H1 (cell line): Measurements from ENCODE around the gene RPUSD1. TPM values are rescaled to one million over a fixed set of nuclear protein-coding genes. Genes with fewer than 3 reads are reported as not detected.
A peak's percentile ranks its signal among the peaks of the same experiment; 100 is the strongest.

ENCODE experiments used
- CTCF ChIA-PET: fragments of 300-600 bp; sonication (Branson Sonifier 250); formaldehyde crosslinking; loops from one replicate; lab custom pipeline; 2021; ENCODE audit not compliant: partially characterized antibody; lab: Charles Lee
- POLR2A ChIA-PET: fragments of 300-600 bp; sonication (Branson Sonifier 250); formaldehyde crosslinking; loops from one replicate; lab custom pipeline; 2021; ENCODE audit warnings: inconsistent platforms; ENCODE audit not compliant: partially characterized antibody; lab: Charles Lee
- DNase-seq, 2 experiments: peaks; one replicate each; pipeline versions ENCODE4 v3.0.0 to v3.0.0-alpha.2; 2010 to 2022; ENCODE audit warnings: low spot score in 2 of 2, low read depth in 1 of 2, mixed read lengths in 1 of 2
- FAIRE-seq: peaks from 2 replicates; lab custom pipeline; 2011; peaks lifted over from hg19 to GRCh38; lab: Jason Lieb, UNC
- H2AFZ ChIP-seq: 2 replicates; pipeline ENCODE4 v1.8.1; 2012; ENCODE audit warnings: low read length, inconsistent platforms
- H2AK5ac ChIP-seq: 2 replicates; pipeline ENCODE4 v1.6.1; 2013; ENCODE audit warnings: low read depth, low read length
- H2BK120ac ChIP-seq: replicated peaks from 2 replicates; pipeline ENCODE3; 2013; ENCODE audit warnings: low read depth, low read length, inconsistent platforms
- H2BK12ac ChIP-seq: 2 replicates; pipeline ENCODE4 v1.6.1; 2013; ENCODE audit warnings: low read depth, low read length
- H2BK15ac ChIP-seq: 2 replicates; pipeline ENCODE4 v1.6.1; 2013; ENCODE audit warnings: low read length
- H2BK20ac ChIP-seq: 2 replicates; pipeline ENCODE4 v1.6.1; 2013; ENCODE audit warnings: low read length
- H2BK5ac ChIP-seq: 2 replicates; pipeline ENCODE4 v1.6.1; 2013; ENCODE audit warnings: low read depth, low read length
- H3K14ac ChIP-seq: 2 replicates; pipeline ENCODE4 v1.6.1; 2013; ENCODE audit warnings: inconsistent platforms; ENCODE audit not compliant: insufficient read length
- H3K18ac ChIP-seq: 2 replicates; pipeline ENCODE4 v1.6.1; 2013; ENCODE audit warnings: low read length; ENCODE audit errors: extremely low read depth
- H3K23ac ChIP-seq: 2 replicates; pipeline ENCODE4 v1.6.1; 2013; ENCODE audit warnings: inconsistent platforms; ENCODE audit not compliant: insufficient read length
- H3K23me2 ChIP-seq: 2 replicates; pipeline ENCODE4 v1.6.1; 2013; ENCODE audit warnings: low read depth, low read length
- H3K27ac ChIP-seq: 2 replicates; pipeline ENCODE4 v1.6.1; 2011; ENCODE audit warnings: low read depth, low read length, inconsistent platforms
- H3K27me3 ChIP-seq, 4 experiments: replicated peaks in 1 of 4; 1 replicate in 1 of 4; 2 replicates in 3 of 4; pipeline versions ENCODE4 v1.6.1 to v1.8.1; 2011 to 2013; ENCODE audit warnings: low read length in 3 of 4, mild to moderate bottlenecking in 3 of 4, inconsistent platforms in 2 of 4, mixed read lengths in 2 of 4, moderate library complexity in 1 of 4; ENCODE audit not compliant: control insufficient read depth in 3 of 4, insufficient read depth in 3 of 4; ENCODE audit errors: extremely low read depth in 1 of 4
- H3K36me3 ChIP-seq, 4 experiments: 2 replicates each; pipeline versions ENCODE4 v1.6.1 to v1.8.1; 2011 to 2013; ENCODE audit warnings: mild to moderate bottlenecking in 4 of 4, low read length in 3 of 4, moderate library complexity in 2 of 4, control low read depth in 1 of 4, inconsistent platforms in 1 of 4; ENCODE audit not compliant: insufficient read depth in 4 of 4, control insufficient read depth in 2 of 4
- H3K4ac ChIP-seq: replicated peaks from 2 replicates; pipeline ENCODE3; 2013; ENCODE audit warnings: low read length, low read depth, mixed read lengths, inconsistent platforms; ENCODE audit not compliant: insufficient read length
- H3K4me1 ChIP-seq, 4 experiments: replicated peaks in 1 of 4; 1 replicate in 1 of 4; 2 replicates in 3 of 4; pipeline versions ENCODE4 v1.6.1 to v1.8.1; 2011 to 2013; ENCODE audit warnings: low read length in 3 of 4, inconsistent platforms in 2 of 4, mixed read lengths in 1 of 4; ENCODE audit not compliant: insufficient read depth in 4 of 4, control insufficient read depth in 3 of 4
- H3K4me2 ChIP-seq, 2 experiments: 2 replicates each; pipeline versions ENCODE4 v1.6.1 to v1.8.1; 2011 to 2013; ENCODE audit warnings: low read depth in 2 of 2, low read length in 2 of 2, control low read depth in 1 of 2, inconsistent platforms in 1 of 2, mild to moderate bottlenecking in 1 of 2; ENCODE audit not compliant: insufficient read depth in 1 of 2
- H3K4me3 ChIP-seq, 4 experiments: fragments of 200-600, 300-600 bp in 1 of 4; sonication (generic), shearing (Covaris generic), sonication (Bioruptor Twin) in 1 of 4; 2 replicates each; pipeline versions ENCODE4 v1.5.1 to v1.8.1; 2011 to 2016; ENCODE audit warnings: low read length in 4 of 4, low read depth in 3 of 4, control low read depth in 2 of 4, inconsistent platforms in 2 of 4, mild to moderate bottlenecking in 2 of 4, mixed read lengths in 1 of 4, moderate library complexity in 1 of 4; ENCODE audit not compliant: insufficient read depth in 2 of 4; ENCODE audit errors: extremely low read depth in 1 of 4
- H3K56ac ChIP-seq: replicated peaks from 2 replicates; pipeline ENCODE3; 2013; ENCODE audit warnings: low read depth, mild to moderate bottlenecking, mixed read lengths, low read length, inconsistent platforms; ENCODE audit not compliant: insufficient read length
- H3K79me1 ChIP-seq: 2 replicates; pipeline ENCODE4 v1.6.1; 2013; ENCODE audit warnings: low read depth, low read length, control low read depth
- H3K79me2 ChIP-seq, 2 experiments: 2 replicates each; pipeline versions ENCODE4 v1.6.1 to v1.8.1; 2012 to 2013; ENCODE audit warnings: low read length in 2 of 2, mild to moderate bottlenecking in 2 of 2, inconsistent platforms in 1 of 2; ENCODE audit not compliant: insufficient read depth in 2 of 2, control insufficient read depth in 1 of 2
- H3K9ac ChIP-seq, 4 experiments: replicated peaks in 1 of 4; 1 replicate in 1 of 4; 2 replicates in 3 of 4; pipeline versions ENCODE4 v1.6.1 to v1.8.1; 2011 to 2013; ENCODE audit warnings: low read depth in 3 of 4, low read length in 3 of 4, control low read depth in 2 of 4, mild to moderate bottlenecking in 2 of 4, moderate library complexity in 2 of 4, inconsistent platforms in 1 of 4; ENCODE audit errors: extremely low read depth in 1 of 4
- H3K9me3 ChIP-seq, 2 experiments: 2 replicates each; pipeline versions ENCODE4 v1.6.1 to v1.8.1; 2012 to 2013; ENCODE audit warnings: mild to moderate bottlenecking in 2 of 2, moderate library complexity in 2 of 2, control low read depth in 1 of 2, inconsistent platforms in 1 of 2, low read depth in 1 of 2, low read length in 1 of 2, mixed read lengths in 1 of 2; ENCODE audit not compliant: insufficient read depth in 2 of 2
- H4K20me1 ChIP-seq, 2 experiments: replicated peaks in 1 of 2; 2 replicates each; pipeline versions ENCODE3 to v1.8.1; 2011 to 2013; ENCODE audit warnings: inconsistent platforms in 2 of 2, low read length in 2 of 2, mild to moderate bottlenecking in 1 of 2; ENCODE audit not compliant: insufficient read depth in 2 of 2, control insufficient read depth in 1 of 2
- H4K5ac ChIP-seq: 2 replicates; pipeline ENCODE4 v1.6.1; 2013; ENCODE audit warnings: low read length, low read depth, mixed read lengths, inconsistent platforms; ENCODE audit not compliant: insufficient read length
- H4K8ac ChIP-seq: 2 replicates; pipeline ENCODE4 v1.8.0; 2013; ENCODE audit warnings: mild to moderate bottlenecking, moderate library complexity, low read length, inconsistent platforms; ENCODE audit not compliant: insufficient read depth; ENCODE audit errors: extremely low read depth
- H4K91ac ChIP-seq: replicated peaks from 2 replicates; pipeline ENCODE3; 2013; ENCODE audit warnings: low read length, mixed read lengths, inconsistent platforms; ENCODE audit not compliant: insufficient read length
- POLR2A ChIP-seq, 2 experiments: IDR thresholded peaks; 1 replicate in 1 of 2; 2 replicates in 1 of 2; pipeline ENCODE4 v1.6.1; 2011; ENCODE audit warnings: low read depth in 2 of 2, low read length in 2 of 2, mild to moderate bottlenecking in 2 of 2; ENCODE audit errors: control extremely low read depth in 1 of 2
- POU5F1 ChIP-seq: IDR thresholded peaks from 2 replicates; pipeline ENCODE4 v1.6.1; 2011; ENCODE audit warnings: low read depth, mild to moderate bottlenecking, low read length, moderate library complexity
- WGBS, 2 experiments: shearing (Covaris generic) in 1 of 2; methylation state at CpG; one replicate each; pipeline versions ENCODE4 v1.1.6 to v1.1.7; 2013 to 2015; ENCODE audit warnings: low lambda C conversion rate in 2 of 2, mixed read lengths in 2 of 2, inconsistent platforms in 1 of 2, low coverage in 1 of 2, missing lambda C conversion rate in 1 of 2; ENCODE audit not compliant: insufficient replicate concordance in 2 of 2, insufficient coverage in 1 of 2, insufficient read length in 1 of 2; ENCODE audit errors: extremely low coverage in 1 of 2, missing lambda C conversion rate in 1 of 2; 5-methylcytosine and 5-hydroxymethylcytosine counted together
- polyA plus RNA-seq, 7 experiments: library from polyadenylated mRNA; depleted of rRNA in 3 of 7; stranded (reverse) in 5 of 7; unstranded in 2 of 7; fragments of >200 nt in 5 of 7; fragments of 200-250 nt in 2 of 7; gene quantifications; 1 replicate in 5 of 7; 2 replicates in 1 of 7; 4 replicates in 1 of 7; pipeline versions ENCODE4 v1.2.1 to v1.2.3, GENCODE V29; 2011 to 2013; ENCODE audit warnings: missing spikeins in 2 of 7, mixed read lengths in 2 of 7
- total RNA-seq: library from RNA; stranded (reverse); fragmentation: NEBNext Ultra II Directional; extraction: Animal tissue kit (Norgen Biotek cat#: 25700); gene quantifications from 2 replicates; pipeline ENCODE4 v1.2.1, GENCODE V29; 2021

The RPUSD1 gene
- total and polyA plus RNA-seq, 2 of the 8 experiments (the other 6 are each of a cell fraction or from before 2014, with no cell fraction given): 32.2 to 61.8 TPM

DNA sequence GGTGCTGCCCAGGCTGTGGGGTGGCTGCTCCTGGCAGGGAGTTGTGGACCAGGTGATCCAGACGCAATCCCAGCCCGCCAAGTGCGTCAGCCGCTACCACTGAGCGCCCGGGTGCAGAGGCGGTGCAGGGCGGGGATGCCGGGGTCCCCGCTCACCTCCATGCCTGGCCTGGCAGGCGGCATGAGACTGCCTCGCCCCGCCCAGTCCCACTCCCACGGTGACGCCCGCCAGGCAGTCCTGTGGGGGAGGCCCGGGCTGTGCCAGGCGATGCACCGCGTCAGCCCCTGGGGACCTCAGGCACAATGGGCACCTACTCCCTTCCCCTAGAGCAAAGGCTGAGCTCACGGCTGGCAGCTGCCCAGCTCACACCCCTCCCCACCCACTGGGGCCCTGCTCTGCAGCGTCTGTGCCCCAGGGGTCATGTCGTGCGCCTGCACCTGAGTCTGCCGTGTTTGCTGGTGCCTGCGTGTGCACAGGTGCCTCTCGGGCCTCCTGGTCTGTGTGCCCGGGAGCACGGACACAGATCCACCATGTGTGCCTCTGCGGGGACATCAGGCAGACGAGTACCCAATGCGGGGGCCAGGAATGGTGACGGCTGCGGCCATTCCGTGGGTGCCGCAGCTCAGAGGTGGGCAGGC, 5.3 kb downstream of the RPUSD1 start:
- TF ChIP-seq POLR2A (IDR thresholded peaks at IDR 0.05; ENCODE audit: control extremely low read depth in 1 of 2, low read depth in 2 of 2, low read length in 2 of 2) (0 out of 3 replicates have a peak, but pooled peaks of 1 of the 2 experiments have one; percentile 9), POU5F1 (no peak)
- POLR2A ChIA-PET: interaction anchor here (0.6 to 3.6 kb wide), 12 partner anchors 13 to 598 kb away, joined by 3 to 20 read pairs (median 4); partner anchors contain the start of genes ANTKMT, CIAO3 and GNG13
- Histone ChIP-seq H2BK12ac (no peak overlapping the region), H2BK120ac (no peak overlapping the region), H2BK20ac (no peak overlapping the region), H3K79me2 (peaks cover 0 to 10% of the 10 kb centered on the region in 2 experiments; a peak in 1 of 4 replicates), H3K27me3 (peaks cover 0 to 3% (median under 1%) of the 10 kb centered on the region in 4 experiments; a peak in 3 of 7 replicates), H3K23me2 (peaks cover 5% of the 10 kb centered on the region; the same call in 1 of the 2 replicates), H3K14ac (no peak overlapping the region), H2AK5ac (no peak overlapping the region), H4K5ac (no peak overlapping the region), H4K8ac (peak overlapping the region; percentile 51; the same call in 1 of the 2 replicates), H3K27ac (no peak overlapping the region), H4K91ac (no peak overlapping the region), H3K56ac (no peak overlapping the region), H3K4me3 (no peak overlapping the region), H4K20me1 (peaks cover 4 to 18% of the 10 kb centered on the region in 2 experiments), H3K4me1 (peaks cover 0 to 12% (median 2%) of the 10 kb centered on the region in 4 experiments; a peak in 3 of 7 replicates), H3K18ac (no peak overlapping the region), H3K9ac (no peak overlapping the region), H3K9me3 (no peaks in the 10 kb centered on the region), H2BK5ac (no peak overlapping the region; the same call in 1 of the 2 replicates), H3K4me2 (no peak overlapping the region), H3K36me3 (peaks cover 0 to 6% (median 3%) of the 10 kb centered on the region in 4 experiments; a peak in 2 of 8 replicates), H2AFZ (no peak overlapping the region), H3K4ac (no peak overlapping the region), H3K23ac (no peak overlapping the region), H3K79me1 (no peaks in the 10 kb centered on the region), H2BK15ac (no peak overlapping the region)
- 90% methylated on average over 31 of the region's 36 CpGs; no CpG with 5 or more reads in 1 of the 2 experiments for WGBS, 2 experiments
- CTCF ChIA-PET: interaction anchor here (5.1 to 13.7 kb wide), 4 partner anchors 8 to 61 kb away, joined by 35 to 424 read pairs (median 116); partner anchors contain the start of genes ANTKMT, CCDC78, CIAO3 and HAGHL
- DNase-seq (no peak), FAIRE-seq (no peak)
